Measurements from ENCODE around the gene MBD3L2. TPM values are rescaled to one million over a fixed set of nuclear protein-coding genes. Genes with fewer than 3 reads are reported as not detected.
"Not testable (repeated sequence)": the region's sequence is repeated elsewhere in the genome, so short reads cannot be mapped to it uniquely, and the experiment has no call there.

MBD3L2 gene
- total RNA-seq, 1 donor from 2014 or later: 1.5 TPM

DNA sequence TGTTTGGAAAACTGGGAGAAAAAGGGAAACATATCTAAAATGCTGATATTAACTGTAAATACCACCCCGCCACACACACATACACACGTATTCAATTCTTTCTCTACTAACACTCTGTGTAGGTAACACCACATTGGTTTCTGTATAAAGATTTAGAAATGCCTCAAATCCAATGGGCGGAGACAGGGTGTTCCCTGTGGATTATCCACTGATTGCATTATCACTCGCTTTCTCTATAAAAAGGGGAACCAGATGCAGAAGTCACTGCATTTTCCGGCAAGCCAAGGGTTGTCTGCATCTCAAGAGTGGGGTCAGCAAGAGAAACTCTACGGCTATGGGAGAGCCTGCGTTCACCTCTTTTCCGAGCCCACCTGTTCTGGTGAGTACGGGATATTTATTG, 18.8 kb upstream of the MBD3L2 start, which contains the start of gene MBD3L5:
Gene MBD3L5 (plus strand): TSS at position 301 of the 400 bp plus-strand sequence. CDS start 34 bp downstream, at position 335.
- not testable (repeated sequence) for H3K4me1 Mint-ChIP-seq (ENCODE audit: low read depth, unreplicated experiment); H3K36me3 Mint-ChIP-seq (ENCODE audit: unreplicated experiment); H3K4me3 Mint-ChIP-seq (ENCODE audit: unreplicated experiment); H3K27ac Mint-ChIP-seq (ENCODE audit: unreplicated experiment); H3K9me3 Mint-ChIP-seq (ENCODE audit: unreplicated experiment); H3K27me3 Mint-ChIP-seq (ENCODE audit: unreplicated experiment); DNase-seq

DNA sequence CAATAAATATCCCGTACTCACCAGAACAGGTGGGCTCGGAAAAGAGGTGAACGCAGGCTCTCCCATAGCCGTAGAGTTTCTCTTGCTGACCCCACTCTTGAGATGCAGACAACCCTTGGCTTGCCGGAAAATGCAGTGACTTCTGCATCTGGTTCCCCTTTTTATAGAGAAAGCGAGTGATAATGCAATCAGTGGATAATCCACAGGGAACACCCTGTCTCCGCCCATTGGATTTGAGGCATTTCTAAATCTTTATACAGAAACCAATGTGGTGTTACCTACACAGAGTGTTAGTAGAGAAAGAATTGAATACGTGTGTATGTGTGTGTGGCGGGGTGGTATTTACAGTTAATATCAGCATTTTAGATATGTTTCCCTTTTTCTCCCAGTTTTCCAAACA, 9.0 kb upstream of the MBD3L2 start, which contains the start of gene MBD3L4:
Gene MBD3L4 (minus strand): TSS at position 101 of the 400 bp plus-strand sequence. CDS start 35 bp downstream, at position 66.
- H3K9me3 Mint-ChIP-seq (ENCODE audit: unreplicated experiment); H3K27me3 Mint-ChIP-seq (ENCODE audit: unreplicated experiment); H3K36me3 Mint-ChIP-seq (ENCODE audit: unreplicated experiment); DNase-seq; H3K27ac Mint-ChIP-seq (ENCODE audit: unreplicated experiment); H3K4me1 Mint-ChIP-seq (ENCODE audit: low read depth, unreplicated experiment); H3K4me3 Mint-ChIP-seq (ENCODE audit: unreplicated experiment): not testable (repeated sequence)

DNA sequence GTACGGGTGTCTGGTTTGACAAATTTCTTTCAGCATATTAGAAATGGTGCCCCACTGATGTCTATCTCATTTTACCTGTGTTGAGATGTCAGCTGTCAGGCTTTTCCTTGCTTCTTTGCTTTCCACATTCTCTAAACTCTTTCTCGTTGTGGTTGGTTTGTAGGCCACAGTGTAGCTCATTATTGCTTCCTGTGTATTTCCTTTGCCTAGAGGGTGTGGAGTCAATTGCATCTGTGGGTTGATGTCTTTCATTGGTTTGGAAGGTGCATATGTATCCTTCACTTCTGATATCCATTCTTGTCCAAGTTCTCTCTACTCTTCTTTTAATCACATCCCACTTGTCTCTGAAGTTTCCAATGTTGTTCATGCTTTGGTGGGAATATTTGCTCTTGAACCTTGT, 7.6 kb upstream of the MBD3L2 start:
- H3K27me3 Mint-ChIP-seq (ENCODE audit: unreplicated experiment); H3K36me3 Mint-ChIP-seq (ENCODE audit: unreplicated experiment); H3K9me3 Mint-ChIP-seq (ENCODE audit: unreplicated experiment); H3K4me1 Mint-ChIP-seq (ENCODE audit: low read depth, unreplicated experiment); DNase-seq; H3K27ac Mint-ChIP-seq (ENCODE audit: unreplicated experiment); H3K4me3 Mint-ChIP-seq (ENCODE audit: unreplicated experiment): not testable (repeated sequence)

DNA sequence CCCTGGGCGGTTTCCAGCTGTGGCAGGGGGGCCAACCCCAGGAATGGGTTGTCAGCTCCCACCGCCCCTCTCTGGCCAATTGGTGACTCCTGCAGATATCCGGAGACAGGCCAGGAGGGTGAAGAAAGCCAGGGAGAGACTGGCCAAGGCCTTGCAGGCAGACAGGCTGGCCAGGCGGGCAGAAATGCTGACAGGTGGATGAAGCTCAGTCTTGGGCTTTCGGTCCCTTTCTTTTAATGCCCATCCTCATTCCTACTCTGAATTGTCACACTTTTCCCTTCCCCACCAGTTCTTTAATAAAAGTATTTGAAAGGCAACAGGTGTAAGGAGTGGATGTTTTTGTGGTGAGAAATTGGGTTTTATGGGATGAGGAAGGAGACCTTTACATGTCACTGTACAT, 2.3 kb downstream of the MBD3L2 start:
- not testable (repeated sequence) for H3K27me3 Mint-ChIP-seq (ENCODE audit: unreplicated experiment); H3K4me1 Mint-ChIP-seq (ENCODE audit: low read depth, unreplicated experiment); H3K4me3 Mint-ChIP-seq (ENCODE audit: unreplicated experiment); H3K9me3 Mint-ChIP-seq (ENCODE audit: unreplicated experiment); DNase-seq; H3K36me3 Mint-ChIP-seq (ENCODE audit: unreplicated experiment); H3K27ac Mint-ChIP-seq (ENCODE audit: unreplicated experiment)

DNA sequence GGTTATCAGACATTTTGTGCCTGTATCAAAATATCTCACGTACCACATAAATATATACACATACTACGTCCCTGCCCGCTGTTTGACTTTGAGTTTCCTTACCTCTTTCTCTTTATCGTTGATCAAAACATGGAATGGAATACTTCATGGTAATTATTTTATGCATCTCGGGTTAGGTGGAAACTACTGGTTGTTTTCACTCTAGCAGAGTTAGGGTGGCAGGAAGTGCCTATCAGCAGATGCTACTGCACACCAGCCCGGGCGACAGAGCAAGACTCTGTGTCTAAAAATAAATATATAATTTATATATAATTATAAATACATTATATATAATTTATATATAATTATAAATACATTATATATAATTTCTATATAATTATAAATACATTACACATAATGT, 3.8 kb downstream of the MBD3L2 start:
- not testable (repeated sequence) for H3K36me3 Mint-ChIP-seq (ENCODE audit: unreplicated experiment); H3K27ac Mint-ChIP-seq (ENCODE audit: unreplicated experiment); H3K4me1 Mint-ChIP-seq (ENCODE audit: low read depth, unreplicated experiment); DNase-seq; H3K4me3 Mint-ChIP-seq (ENCODE audit: unreplicated experiment); H3K9me3 Mint-ChIP-seq (ENCODE audit: unreplicated experiment); H3K27me3 Mint-ChIP-seq (ENCODE audit: unreplicated experiment)

DNA sequence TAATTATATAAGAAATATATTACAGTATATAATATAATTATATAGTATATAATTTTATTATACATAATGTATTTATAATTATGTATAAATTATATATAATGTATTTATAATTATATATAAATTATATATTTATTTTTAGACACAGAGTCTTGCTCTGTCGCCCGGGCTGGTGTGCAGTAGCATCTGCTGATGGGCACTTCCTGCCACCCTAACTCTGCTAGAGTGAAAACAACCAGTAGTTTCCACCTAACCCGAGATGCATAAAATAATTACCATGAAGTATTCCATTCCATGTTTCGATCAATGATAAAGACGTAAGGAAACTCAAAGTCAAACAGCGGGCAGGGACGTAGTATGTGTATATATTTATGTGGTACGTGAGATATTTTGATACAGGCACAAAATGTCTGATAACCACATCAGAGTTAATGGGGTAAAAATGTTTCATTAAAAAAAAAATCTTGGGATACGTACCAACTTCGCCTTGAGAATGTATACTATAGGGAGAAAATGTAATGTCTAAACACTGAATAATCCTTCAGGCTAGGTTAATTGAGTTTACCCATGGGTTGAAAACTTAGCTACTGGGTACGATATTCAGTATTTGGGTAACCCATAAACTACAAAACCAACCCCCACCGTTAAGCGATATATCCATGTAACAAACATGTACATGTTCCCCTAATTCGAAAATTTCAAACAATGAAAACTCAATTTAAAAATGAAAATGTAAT, 5.7 kb downstream of the MBD3L2 start:
- H3K9me3 Mint-ChIP-seq (ENCODE audit: unreplicated experiment); H3K4me1 Mint-ChIP-seq (ENCODE audit: low read depth, unreplicated experiment); H3K27me3 Mint-ChIP-seq (ENCODE audit: unreplicated experiment); DNase-seq; H3K27ac Mint-ChIP-seq (ENCODE audit: unreplicated experiment); H3K36me3 Mint-ChIP-seq (ENCODE audit: unreplicated experiment); H3K4me3 Mint-ChIP-seq (ENCODE audit: unreplicated experiment): not testable (repeated sequence)

DNA sequence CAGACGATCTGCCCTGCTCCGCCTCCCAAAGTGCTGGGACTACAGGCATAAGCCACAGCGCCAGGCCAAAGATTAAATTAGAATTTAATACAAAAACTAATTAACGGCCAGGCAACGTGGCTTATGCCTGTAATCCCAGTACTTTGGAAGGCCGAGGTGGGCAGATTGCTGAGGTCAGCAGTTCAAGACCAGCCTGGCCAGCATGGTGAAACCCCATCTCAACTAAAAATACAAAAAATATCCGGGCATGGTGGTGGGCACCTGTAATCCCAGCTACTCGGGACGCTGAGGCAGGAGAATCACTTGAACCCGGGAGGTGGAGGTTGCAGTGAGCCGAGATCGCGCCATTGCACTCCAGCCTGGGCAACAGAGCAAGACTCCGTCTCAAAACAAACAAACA, 6.6 kb downstream of the MBD3L2 start:
- H3K27ac Mint-ChIP-seq (ENCODE audit: unreplicated experiment); H3K4me3 Mint-ChIP-seq (ENCODE audit: unreplicated experiment); H3K27me3 Mint-ChIP-seq (ENCODE audit: unreplicated experiment); H3K9me3 Mint-ChIP-seq (ENCODE audit: unreplicated experiment); H3K4me1 Mint-ChIP-seq (ENCODE audit: low read depth, unreplicated experiment); DNase-seq; H3K36me3 Mint-ChIP-seq (ENCODE audit: unreplicated experiment): not testable (repeated sequence)

DNA sequence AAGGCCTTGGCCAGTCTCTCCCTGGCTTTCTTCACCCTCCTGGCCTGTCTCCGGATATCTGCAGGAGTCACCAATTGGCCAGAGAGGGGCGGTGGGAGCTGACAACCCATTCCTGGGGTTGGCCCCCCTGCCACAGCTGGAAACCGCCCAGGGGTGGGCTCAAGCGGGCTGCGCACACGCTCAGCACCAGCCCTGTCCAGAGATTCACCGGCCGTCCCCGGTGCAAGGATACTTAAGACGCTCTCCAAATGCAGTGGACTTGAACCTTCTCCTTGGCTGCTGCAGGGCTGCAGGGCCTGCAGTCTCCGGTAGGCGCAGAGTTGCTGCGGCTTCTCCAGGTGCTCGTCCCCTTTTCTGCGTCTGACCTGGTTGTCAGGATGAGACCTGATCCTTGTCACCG, 7.2 kb downstream of the MBD3L2 start:
- not testable (repeated sequence) for H3K27me3 Mint-ChIP-seq (ENCODE audit: unreplicated experiment); H3K36me3 Mint-ChIP-seq (ENCODE audit: unreplicated experiment); H3K27ac Mint-ChIP-seq (ENCODE audit: unreplicated experiment); DNase-seq; H3K4me3 Mint-ChIP-seq (ENCODE audit: unreplicated experiment); H3K9me3 Mint-ChIP-seq (ENCODE audit: unreplicated experiment); H3K4me1 Mint-ChIP-seq (ENCODE audit: low read depth, unreplicated experiment)

DNA sequence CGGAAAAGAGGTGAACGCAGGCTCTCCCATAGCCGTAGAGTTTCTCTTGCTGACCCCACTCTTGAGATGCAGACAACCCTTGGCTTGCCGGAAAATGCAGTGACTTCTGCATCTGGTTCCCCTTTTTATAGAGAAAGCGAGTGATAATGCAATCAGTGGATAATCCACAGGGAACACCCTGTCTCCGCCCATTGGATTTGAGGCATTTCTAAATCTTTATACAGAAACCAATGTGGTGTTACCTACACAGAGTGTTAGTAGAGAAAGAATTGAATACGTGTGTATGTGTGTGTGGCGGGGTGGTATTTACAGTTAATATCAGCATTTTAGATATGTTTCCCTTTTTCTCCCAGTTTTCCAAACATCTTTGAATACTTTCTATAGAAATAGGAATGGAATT, 9.5 kb downstream of the MBD3L2 start, which contains the start of gene MBD3L3:
Gene MBD3L3 (minus strand): TSS at position 101 of the 400 bp plus-strand sequence. CDS start 71 bp downstream, at position 30.
- not testable (repeated sequence) for H3K27ac Mint-ChIP-seq (ENCODE audit: unreplicated experiment); H3K4me1 Mint-ChIP-seq (ENCODE audit: low read depth, unreplicated experiment); H3K27me3 Mint-ChIP-seq (ENCODE audit: unreplicated experiment); H3K4me3 Mint-ChIP-seq (ENCODE audit: unreplicated experiment); H3K9me3 Mint-ChIP-seq (ENCODE audit: unreplicated experiment); DNase-seq; H3K36me3 Mint-ChIP-seq (ENCODE audit: unreplicated experiment)

DNA sequence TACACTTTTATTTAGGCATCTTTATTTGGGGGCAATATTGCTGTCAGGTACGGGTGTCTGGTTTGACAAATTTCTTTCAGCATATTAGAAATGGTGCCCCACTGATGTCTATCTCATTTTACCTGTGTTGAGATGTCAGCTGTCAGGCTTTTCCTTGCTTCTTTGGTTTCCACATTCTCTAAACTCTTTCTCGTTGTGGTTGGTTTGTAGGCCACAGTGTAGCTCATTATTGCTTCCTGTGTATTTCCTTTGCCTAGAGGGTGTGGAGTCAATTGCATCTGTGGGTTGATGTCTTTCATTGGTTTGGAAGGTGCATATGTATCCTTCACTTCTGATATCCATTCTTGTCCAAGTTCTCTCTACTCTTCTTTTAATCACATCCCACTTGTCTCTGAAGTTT, 10.9 kb downstream of the MBD3L2 start:
- H3K27me3 Mint-ChIP-seq (ENCODE audit: unreplicated experiment); DNase-seq; H3K4me1 Mint-ChIP-seq (ENCODE audit: low read depth, unreplicated experiment); H3K36me3 Mint-ChIP-seq (ENCODE audit: unreplicated experiment); H3K9me3 Mint-ChIP-seq (ENCODE audit: unreplicated experiment); H3K4me3 Mint-ChIP-seq (ENCODE audit: unreplicated experiment); H3K27ac Mint-ChIP-seq (ENCODE audit: unreplicated experiment): not testable (repeated sequence)
